ENCODE data around the gene EIF4A2. TPM values are rescaled to one million over a fixed set of nuclear protein-coding genes. Genes with fewer than 3 reads are reported as not detected.

EIF4A2 gene
- total RNA-seq (100 to 1,000 TPM; 347 to 961 (median 629) TPM), polyA plus RNA-seq (100 to 1,000 TPM; 774 to 842 TPM)
- long read RNA-seq, donor 1, transcript EIF4A2-207 (10 exons, 1,729 nt), result minor isoform, 97 of 5,407 reads
- long read RNA-seq, donor 1, transcript EIF4A2-205 (11 exons, 1,889 nt), result minor isoform, 1,047 of 5,407 reads
- long read RNA-seq, donor 1, transcript EIF4A2-201 (11 exons, 1,919 nt), result major isoform, 3,387 of 5,407 reads
- long read RNA-seq, donor 1, transcript EIF4A2-203 (10 exons, 1,751 nt), result minor isoform, 347 of 5,407 reads
- long read RNA-seq, donor 1, partial matches to known transcripts, result 189 of 5,407 reads
- long read RNA-seq, donor 1, other reads (novel, unspliced or antisense), result 328 of 5,407 reads
- long read RNA-seq, donor 2, transcript EIF4A2-203 (10 exons, 1,751 nt), result minor isoform, 34 of 500 reads
- long read RNA-seq, donor 2, transcript EIF4A2-201 (11 exons, 1,919 nt), result major isoform, 194 of 500 reads
- long read RNA-seq, donor 2, transcript EIF4A2-207 (10 exons, 1,729 nt), result minor isoform, 12 of 500 reads
- long read RNA-seq, donor 2, transcript EIF4A2-205 (11 exons, 1,889 nt), result minor isoform, 75 of 500 reads
- long read RNA-seq, donor 2, partial matches to known transcripts, result 111 of 500 reads
- long read RNA-seq, donor 2, other reads (novel, unspliced or antisense), result 52 of 500 reads
- long read RNA-seq, donor 3, transcript EIF4A2-205 (11 exons, 1,889 nt), result minor isoform, 133 of 760 reads
- long read RNA-seq, donor 3, transcript EIF4A2-207 (10 exons, 1,729 nt), result minor isoform, 17 of 760 reads
- long read RNA-seq, donor 3, transcript EIF4A2-203 (10 exons, 1,751 nt), result minor isoform, 60 of 760 reads
- long read RNA-seq, donor 3, transcript EIF4A2-201 (11 exons, 1,919 nt), result major isoform, 413 of 760 reads
- long read RNA-seq, donor 3, partial matches to known transcripts, result 73 of 760 reads
- long read RNA-seq, donor 3, other reads (novel, unspliced or antisense), result 60 of 760 reads

DNA sequence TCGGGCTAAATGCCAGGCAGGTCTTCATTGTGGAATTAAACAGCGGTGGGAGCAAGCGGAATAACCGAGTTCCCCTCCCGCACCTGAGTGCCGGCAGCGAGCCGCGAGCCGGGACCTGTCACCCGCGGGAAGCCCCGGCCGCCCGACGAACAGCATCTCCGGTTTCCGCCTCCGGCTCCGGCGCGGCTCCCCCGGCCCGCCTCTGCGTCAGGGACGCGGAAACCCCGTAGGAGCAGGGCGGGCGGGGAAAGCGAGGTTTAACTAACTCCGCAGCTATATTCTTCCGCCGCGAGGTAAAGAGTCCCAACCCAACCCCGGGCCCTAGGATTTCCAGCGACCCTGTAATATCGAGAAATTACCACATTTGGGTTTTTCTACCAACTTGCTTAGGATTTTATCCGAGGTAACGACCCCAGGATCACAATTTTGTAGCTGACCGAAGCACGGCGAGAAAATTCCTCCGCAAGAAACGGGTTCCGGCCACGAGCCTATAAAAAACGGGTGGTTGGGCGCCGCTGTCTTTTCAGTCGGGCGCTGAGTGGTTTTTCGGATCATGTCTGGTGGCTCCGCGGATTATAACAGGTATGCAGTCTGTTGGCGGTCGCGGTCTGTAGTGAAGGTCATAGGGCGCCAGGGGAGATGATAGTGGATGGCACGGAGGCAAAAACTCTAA is at the start of gene EIF4A2:
EIF4A2 (plus strand) TSS at position 520 of the 673 bp plus-strand sequence; CDS start at position 554, 34 bp downstream.
- Histone ChIP-seq H3K9me3 (no peaks in the 10 kb centered on the region), H3K4me1 (ENCODE audit: insufficient read depth) (peaks cover 14% of the 10 kb centered on the region), H3K27ac (peak within 1 kb of the TSS; percentile 91 to 97), H3K4me3 (peak within 1 kb of the TSS; percentile 97), H3K36me3 (no peaks in the 10 kb centered on the region), H3K27me3 (no peaks in the 10 kb centered on the region)
- DNase-seq, result peak; percentile 89 to 91 (median 90)
- TF ChIP-seq POLR2A (IDR thresholded peaks at IDR 0.05) (peak; percentile 89), EP300 (IDR thresholded peaks at IDR 0.05) (no peak)
- TF ChIP-seq, protein P1, sequence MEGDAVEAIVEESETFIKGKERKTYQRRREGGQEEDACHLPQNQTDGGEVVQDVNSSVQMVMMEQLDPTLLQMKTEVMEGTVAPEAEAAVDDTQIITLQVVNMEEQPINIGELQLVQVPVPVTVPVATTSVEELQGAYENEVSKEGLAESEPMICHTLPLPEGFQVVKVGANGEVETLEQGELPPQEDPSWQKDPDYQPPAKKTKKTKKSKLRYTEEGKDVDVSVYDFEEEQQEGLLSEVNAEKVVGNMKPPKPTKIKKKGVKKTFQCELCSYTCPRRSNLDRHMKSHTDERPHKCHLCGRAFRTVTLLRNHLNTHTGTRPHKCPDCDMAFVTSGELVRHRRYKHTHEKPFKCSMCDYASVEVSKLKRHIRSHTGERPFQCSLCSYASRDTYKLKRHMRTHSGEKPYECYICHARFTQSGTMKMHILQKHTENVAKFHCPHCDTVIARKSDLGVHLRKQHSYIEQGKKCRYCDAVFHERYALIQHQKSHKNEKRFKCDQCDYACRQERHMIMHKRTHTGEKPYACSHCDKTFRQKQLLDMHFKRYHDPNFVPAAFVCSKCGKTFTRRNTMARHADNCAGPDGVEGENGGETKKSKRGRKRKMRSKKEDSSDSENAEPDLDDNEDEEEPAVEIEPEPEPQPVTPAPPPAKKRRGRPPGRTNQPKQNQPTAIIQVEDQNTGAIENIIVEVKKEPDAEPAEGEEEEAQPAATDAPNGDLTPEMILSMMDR (IDR thresholded peaks at IDR 0.05), result peak in 2 of 3 donors; percentile 18 to 23
- intact Hi-C loops (cut with DNase I), result loop anchor here in 2 of 4 donors (5.0 to 10.0 kb wide), 3 partner anchors 39 to 848 kb away; partner anchors contain the start of gene TRA2B (in 2 of the 2)
- WGBS, 3 donors, result 0 to 1% (median 0%) methylated on average over 60 of the region's 60 CpGs

DNA sequence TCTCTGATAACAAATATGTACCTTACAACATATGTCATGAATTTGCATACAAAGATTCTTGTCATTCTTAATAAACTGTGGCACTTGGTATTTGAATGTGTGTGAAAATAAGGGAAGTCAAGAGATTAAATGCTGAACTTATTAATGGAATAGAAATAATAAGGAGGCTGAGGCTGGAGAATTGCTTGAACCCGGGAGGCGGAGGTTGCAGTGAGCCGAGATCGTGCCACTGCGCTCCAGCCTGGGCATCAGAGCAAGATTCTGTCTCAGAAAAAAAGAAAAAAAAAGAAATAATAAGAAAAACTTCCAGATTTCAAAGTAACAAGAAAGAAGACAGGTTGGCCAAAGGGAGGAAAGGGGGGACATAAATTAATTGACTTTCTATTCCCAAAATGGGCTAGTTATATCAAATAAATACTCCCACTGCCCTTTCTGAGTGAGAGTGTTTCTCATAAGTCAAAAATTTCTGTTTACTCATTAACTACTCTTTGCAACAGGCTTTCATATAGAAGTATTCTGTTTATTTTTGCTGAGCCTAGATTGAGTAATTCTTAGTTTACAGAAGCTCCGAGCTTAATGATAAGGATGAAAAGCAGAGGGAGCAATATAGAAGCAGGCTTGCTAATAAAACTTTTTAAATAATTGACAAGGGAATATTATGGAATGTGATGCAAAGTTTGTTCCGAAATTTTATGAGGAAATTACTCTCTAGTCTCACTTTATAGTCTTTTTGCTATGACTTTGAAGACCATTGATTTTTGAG is 40.6 kb upstream of the EIF4A2 start:
- Histone ChIP-seq H3K4me1 (ENCODE audit: insufficient read depth) (no peaks in the 10 kb centered on the region), H3K27me3 (no peaks in the 10 kb centered on the region), H3K27ac (no peak overlapping the region), H3K36me3 (no peaks in the 10 kb centered on the region), H3K9me3 (no peaks in the 10 kb centered on the region), H3K4me3 (no peak overlapping the region)
- no peak for DNase-seq
- TF ChIP-seq POLR2A (IDR thresholded peaks at IDR 0.05) (no peak), EP300 (IDR thresholded peaks at IDR 0.05) (no peak)
- TF ChIP-seq, protein P1 (IDR thresholded peaks at IDR 0.05), result no peak
- intact Hi-C loops (cut with DNase I), result no loop called here
- WGBS, 3 donors, result 69 to 76% (median 73%) methylated on average over 7 of the region's 7 CpGs

DNA sequence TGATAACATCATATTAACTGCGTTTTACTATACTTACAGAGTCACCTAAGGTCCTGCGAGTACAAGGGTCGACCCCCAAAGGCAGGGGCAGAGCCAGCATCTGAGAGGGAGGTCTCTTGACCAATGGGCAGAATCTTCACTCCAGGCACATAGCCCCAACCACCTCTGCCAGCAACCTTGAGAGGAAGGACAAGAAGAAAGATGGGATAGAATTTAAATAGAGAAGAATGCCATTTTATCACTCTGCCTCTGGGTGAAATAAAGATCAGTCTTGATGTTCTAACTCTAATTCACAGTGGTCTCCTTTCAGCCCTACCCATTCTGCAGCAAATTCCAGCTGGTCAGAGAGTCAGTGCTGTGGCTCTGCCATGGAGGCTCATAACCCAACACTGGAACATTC is 39.7 kb upstream of the EIF4A2 start:
- Histone ChIP-seq H3K36me3 (no peaks in the 10 kb centered on the region), H3K4me3 (no peak overlapping the region), H3K27me3 (no peaks in the 10 kb centered on the region), H3K27ac (no peak overlapping the region), H3K9me3 (no peaks in the 10 kb centered on the region), H3K4me1 (ENCODE audit: insufficient read depth) (no peaks in the 10 kb centered on the region)
- TF ChIP-seq EP300 (IDR thresholded peaks at IDR 0.05) (no peak), POLR2A (IDR thresholded peaks at IDR 0.05) (no peak)
- TF ChIP-seq, protein P1 (IDR thresholded peaks at IDR 0.05), result no peak
- WGBS, 3 donors, result 59 to 74% (median 69%) methylated on average over 3 of the region's 3 CpGs
- intact Hi-C loops (cut with DNase I), result no loop called here
- DNase-seq, result no peak
